Neuronal stem cell (in vitro differentiated cells): ENCODE results near the gene LUC7L2.

Source experiments
- DNase-seq: peaks from one replicate; pipeline ENCODE4 v3.0.0-alpha.2; 2013; ENCODE audit warnings: low spot score
- H2AFZ ChIP-seq: one replicate; pipeline ENCODE4 v1.6.1; 2013; ENCODE audit warnings: mild to moderate bottlenecking, low read length, inconsistent platforms
- H2AK5ac ChIP-seq: 2 replicates; pipeline ENCODE4 v1.6.1; 2013; ENCODE audit warnings: low read depth, mild to moderate bottlenecking, inconsistent platforms, low read length, moderate library complexity, mixed read lengths
- H2BK120ac ChIP-seq: 2 replicates; pipeline ENCODE4 v1.6.1; 2013; ENCODE audit warnings: low read depth, mild to moderate bottlenecking, inconsistent platforms, low read length, moderate library complexity, mixed read lengths
- H2BK12ac ChIP-seq: one replicate; pipeline ENCODE4 v1.6.1; 2013; ENCODE audit warnings: low read length, inconsistent platforms
- H2BK15ac ChIP-seq: 2 replicates; pipeline ENCODE4 v1.6.1; 2013; ENCODE audit warnings: mild to moderate bottlenecking, low read length, inconsistent platforms, mixed read lengths
- H2BK5ac ChIP-seq: one replicate; pipeline ENCODE4 v1.6.1; 2013; ENCODE audit warnings: inconsistent platforms, mild to moderate bottlenecking, low read length, moderate library complexity
- H3K14ac ChIP-seq: one replicate; pipeline ENCODE4 v1.6.1; 2013; ENCODE audit warnings: low read length, inconsistent platforms
- H3K18ac ChIP-seq: 2 replicates; pipeline ENCODE4 v1.6.1; 2013; ENCODE audit warnings: low read length, inconsistent platforms
- H3K23ac ChIP-seq: 2 replicates; pipeline ENCODE4 v1.6.1; 2013; ENCODE audit warnings: low read depth, mild to moderate bottlenecking, mixed read lengths, low read length, inconsistent platforms; ENCODE audit not compliant: poor library complexity
- H3K27ac ChIP-seq: replicated peaks from 3 replicates; pipeline ENCODE4 v1.5.1; 2013; ENCODE audit warnings: low read length, inconsistent platforms
- H3K27me3 ChIP-seq, 3 experiments: 2 replicates each; pipeline ENCODE4 v1.6.1; 2013; ENCODE audit warnings: low read length in 3 of 3, mild to moderate bottlenecking in 2 of 3, inconsistent platforms in 1 of 3, low read depth in 1 of 3, mixed read lengths in 1 of 3, moderate library complexity in 1 of 3; ENCODE audit not compliant: control insufficient read depth in 3 of 3, insufficient read depth in 3 of 3
- H3K36me3 ChIP-seq, 2 donors: replicated peaks in 1 of 2; 2 replicates each; pipeline ENCODE4 v1.6.1; 2013; ENCODE audit warnings: low read length in 2 of 2; ENCODE audit not compliant: control insufficient read depth in 2 of 2, insufficient read depth in 2 of 2
- H3K4ac ChIP-seq: 2 replicates; pipeline ENCODE4 v1.6.1; 2013; ENCODE audit warnings: inconsistent platforms, mild to moderate bottlenecking, low read length, moderate library complexity
- H3K4me1 ChIP-seq, 2 donors: 1 replicate in 1 of 2; 2 replicates in 1 of 2; pipeline ENCODE4 v1.6.1; 2013; ENCODE audit warnings: low read length in 2 of 2, low read depth in 1 of 2; ENCODE audit not compliant: control insufficient read depth in 2 of 2, insufficient read depth in 1 of 2
- H3K4me2 ChIP-seq: one replicate; pipeline ENCODE4 v1.6.1; 2013; ENCODE audit warnings: mild to moderate bottlenecking, low read length, inconsistent platforms; ENCODE audit not compliant: insufficient read depth, poor library complexity, severe bottlenecking
- H3K4me3 ChIP-seq, 2 donors: 2 replicates each; pipeline ENCODE4 v1.5.1; 2013; ENCODE audit warnings: low read length in 2 of 2, mild to moderate bottlenecking in 2 of 2, inconsistent platforms in 1 of 2, moderate library complexity in 1 of 2
- H3K79me1 ChIP-seq: one replicate; pipeline ENCODE4 v1.6.1; 2013; ENCODE audit warnings: low read depth, mild to moderate bottlenecking, inconsistent platforms, low read length, moderate library complexity
- H3K9ac ChIP-seq: one replicate; pipeline ENCODE4 v1.6.1; 2013; ENCODE audit warnings: mild to moderate bottlenecking, low read depth, low read length, inconsistent platforms; ENCODE audit not compliant: poor library complexity
- H3K9me3 ChIP-seq, 2 donors: replicated peaks in 1 of 2; 2 replicates each; pipeline versions ENCODE3 to v1.6.1; 2013; ENCODE audit warnings: low read length in 2 of 2, mild to moderate bottlenecking in 2 of 2, inconsistent platforms in 1 of 2, low read depth in 1 of 2, mixed read lengths in 1 of 2, moderate library complexity in 1 of 2; ENCODE audit not compliant: control insufficient read depth in 2 of 2, insufficient read depth in 1 of 2
- H4K8ac ChIP-seq: one replicate; pipeline ENCODE4 v1.6.1; 2013; ENCODE audit warnings: low read depth, mild to moderate bottlenecking, inconsistent platforms, low read length, moderate library complexity
- H4K91ac ChIP-seq: one replicate; pipeline ENCODE4 v1.6.1; 2013; ENCODE audit warnings: low read length, low read depth, mild to moderate bottlenecking, inconsistent platforms; ENCODE audit not compliant: poor library complexity
- WGBS, 2 donors: extraction: QIAGEN DNeasy Blood & Tissue Kit; methylation state at CpG; one replicate each; pipeline ENCODE4 v1.1.7; 2013; ENCODE audit warnings: missing lambda C conversion rate in 2 of 2, mixed read lengths in 1 of 2; ENCODE audit not compliant: insufficient read length in 2 of 2, insufficient replicate concordance in 1 of 2; ENCODE audit errors: extremely low coverage in 2 of 2; 5-methylcytosine and 5-hydroxymethylcytosine counted together

LUC7L2 gene

GRCh38 chr7:139431459-139431858 is 71.8 kb downstream of the LUC7L2 start:
- no peak overlapping the region for H2BK12ac ChIP-seq
- no peak overlapping the region for H2BK5ac ChIP-seq
- H3K4me3 ChIP-seq = no peak overlapping the region
- no peak overlapping the region for H2AFZ ChIP-seq
- H3K14ac ChIP-seq = no peak overlapping the region
- no peak overlapping the region for H4K8ac ChIP-seq
- peaks cover 0 to 24% of the 10 kb centered on the region in 2 donors for H3K36me3 ChIP-seq
- H3K79me1 ChIP-seq = no peaks in the 10 kb centered on the region
- no peak overlapping the region for H4K91ac ChIP-seq
- H2BK120ac ChIP-seq = no peak overlapping the region
- no peak overlapping the region for H3K27ac ChIP-seq
- no peak for DNase-seq
- no peak overlapping the region for H2BK15ac ChIP-seq
- H3K27me3 ChIP-seq = no peaks in the 10 kb centered on the region
- WGBS, 2 donors = no CpG with 5 or more reads among the region's 3 CpGs
- H3K23ac ChIP-seq = no peak overlapping the region
- H3K4me2 ChIP-seq = no peak overlapping the region
- H3K4me1 ChIP-seq = peaks cover 0 to 3% of the 10 kb centered on the region in 2 donors
- H2AK5ac ChIP-seq = no peak overlapping the region
- H3K9me3 ChIP-seq = no peaks in the 10 kb centered on the region
- no peak overlapping the region for H3K18ac ChIP-seq
- H3K9ac ChIP-seq = no peak overlapping the region
- H3K4ac ChIP-seq = no peak overlapping the region

GRCh38 chr7:139436806-139437205 is 77.1 kb downstream of the LUC7L2 start:
- WGBS, 2 donors = no CpG with 5 or more reads among the region's 9 CpGs
- no peak overlapping the region for H2AFZ ChIP-seq
- no peaks in the 10 kb centered on the region for H3K79me1 ChIP-seq
- H2BK120ac ChIP-seq = no peak overlapping the region
- no peak overlapping the region for H2AK5ac ChIP-seq
- no peak overlapping the region for H2BK12ac ChIP-seq
- H3K9me3 ChIP-seq = no peaks in the 10 kb centered on the region
- no peak overlapping the region for H4K8ac ChIP-seq
- no peak overlapping the region for H3K14ac ChIP-seq
- H3K4ac ChIP-seq = no peak overlapping the region
- no peak for DNase-seq
- no peak overlapping the region for H3K9ac ChIP-seq
- H4K91ac ChIP-seq = no peak overlapping the region
- H3K27me3 ChIP-seq = no peaks in the 10 kb centered on the region
- no peaks in the 10 kb centered on the region for H3K4me1 ChIP-seq
- H3K4me3 ChIP-seq = no peak overlapping the region
- H2BK15ac ChIP-seq = no peak overlapping the region
- no peak overlapping the region for H3K4me2 ChIP-seq
- H3K27ac ChIP-seq = no peak overlapping the region
- no peak overlapping the region for H3K23ac ChIP-seq
- H3K36me3 ChIP-seq = no peaks in the 10 kb centered on the region
- H2BK5ac ChIP-seq = no peak overlapping the region
- H3K18ac ChIP-seq = no peak overlapping the region

DNA sequence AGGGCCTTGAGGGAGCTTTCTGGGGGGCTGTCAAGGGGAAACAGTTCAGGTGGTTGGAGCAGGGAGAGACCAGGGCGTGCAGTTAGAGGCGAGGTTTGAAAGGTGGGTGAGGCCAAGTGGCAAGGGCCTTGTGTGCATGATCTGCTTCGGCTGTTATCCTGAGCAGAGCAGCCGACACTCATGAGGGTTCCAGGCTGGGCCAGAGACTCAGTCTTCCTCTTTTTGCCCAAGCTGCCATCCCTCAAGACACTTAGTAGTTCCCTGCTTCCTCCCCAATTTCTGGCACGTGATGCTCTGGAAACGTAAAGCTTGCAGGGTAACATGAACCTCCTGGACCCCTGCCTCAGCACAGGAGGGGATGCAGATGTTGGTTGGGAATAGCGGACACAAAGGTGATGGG is 79.7 kb downstream of the LUC7L2 start:
- H3K4me1 ChIP-seq = no peaks in the 10 kb centered on the region
- H4K8ac ChIP-seq = no peak overlapping the region
- no CpG with 5 or more reads among the region's 7 CpGs for WGBS, 2 donors
- H3K27ac ChIP-seq = no peak overlapping the region
- no peak overlapping the region for H2AK5ac ChIP-seq
- H3K9me3 ChIP-seq = no peaks in the 10 kb centered on the region
- no peak overlapping the region for H2BK15ac ChIP-seq
- no peak overlapping the region for H2BK120ac ChIP-seq
- no peak for DNase-seq
- H3K23ac ChIP-seq = no peak overlapping the region
- H4K91ac ChIP-seq = no peak overlapping the region
- H3K4me2 ChIP-seq = no peak overlapping the region
- H3K79me1 ChIP-seq = no peaks in the 10 kb centered on the region
- H3K14ac ChIP-seq = no peak overlapping the region
- H3K36me3 ChIP-seq = no peaks in the 10 kb centered on the region
- H3K27me3 ChIP-seq = no peaks in the 10 kb centered on the region
- no peak overlapping the region for H3K4me3 ChIP-seq
- H2BK12ac ChIP-seq = no peak overlapping the region
- no peak overlapping the region for H3K9ac ChIP-seq
- H2BK5ac ChIP-seq = no peak overlapping the region
- no peak overlapping the region for H2AFZ ChIP-seq
- H3K18ac ChIP-seq = no peak overlapping the region
- H3K4ac ChIP-seq = no peak overlapping the region

GRCh38 chr7:139441961-139442360 is 82.3 kb downstream of the LUC7L2 start:
- no peak overlapping the region for H2AFZ ChIP-seq
- no peak overlapping the region for H2AK5ac ChIP-seq
- H3K79me1 ChIP-seq = no peaks in the 10 kb centered on the region
- H3K9me3 ChIP-seq = no peaks in the 10 kb centered on the region
- no CpG with 5 or more reads among the region's 4 CpGs for WGBS, 2 donors
- H3K27ac ChIP-seq = no peak overlapping the region
- H3K18ac ChIP-seq = no peak overlapping the region
- H3K9ac ChIP-seq = no peak overlapping the region
- H2BK120ac ChIP-seq = no peak overlapping the region
- H2BK12ac ChIP-seq = no peak overlapping the region
- H3K14ac ChIP-seq = no peak overlapping the region
- no peaks in the 10 kb centered on the region for H3K27me3 ChIP-seq
- H2BK5ac ChIP-seq = no peak overlapping the region
- no peaks in the 10 kb centered on the region for H3K4me1 ChIP-seq
- H3K4me3 ChIP-seq = no peak overlapping the region
- no peaks in the 10 kb centered on the region for H3K36me3 ChIP-seq
- no peak overlapping the region for H3K4ac ChIP-seq
- H3K23ac ChIP-seq = no peak overlapping the region
- no peak overlapping the region for H4K8ac ChIP-seq
- H2BK15ac ChIP-seq = no peak overlapping the region
- no peak overlapping the region for H3K4me2 ChIP-seq
- no peak overlapping the region for H4K91ac ChIP-seq
- no peak for DNase-seq
